ENCODE measurements around the gene GYPC.

Gene GYPC

GRCh38 chr2:126717928-126718327, 62.0 kb downstream of the GYPC start:
- no peak overlapping the region for H3K4me3 ChIP-seq (ENCODE audit: low read length)
- no peaks in the 10 kb centered on the region for H3K9me3 ChIP-seq (ENCODE audit: insufficient read depth, low read length)
- no peak overlapping the region for H3K9ac ChIP-seq (ENCODE audit: low read length)
- H3K27me3 ChIP-seq (ENCODE audit: low read depth, low read length): no peaks in the 10 kb centered on the region
- H3K27ac ChIP-seq (ENCODE audit: low read length): no peak overlapping the region
- no peak overlapping the region for H2AFZ ChIP-seq (ENCODE audit: low read depth, low read length)
- no peaks in the 10 kb centered on the region for H4K20me1 ChIP-seq (ENCODE audit: insufficient read depth, low read length)
- H3K4me2 ChIP-seq (ENCODE audit: low read length): no peak overlapping the region
- no peaks in the 10 kb centered on the region for H3K4me1 ChIP-seq (ENCODE audit: low read length)
- no peaks in the 10 kb centered on the region for H3K36me3 ChIP-seq (replicated peaks; ENCODE audit: low read depth, low read length)
- TF ChIP-seq, protein P1, sequence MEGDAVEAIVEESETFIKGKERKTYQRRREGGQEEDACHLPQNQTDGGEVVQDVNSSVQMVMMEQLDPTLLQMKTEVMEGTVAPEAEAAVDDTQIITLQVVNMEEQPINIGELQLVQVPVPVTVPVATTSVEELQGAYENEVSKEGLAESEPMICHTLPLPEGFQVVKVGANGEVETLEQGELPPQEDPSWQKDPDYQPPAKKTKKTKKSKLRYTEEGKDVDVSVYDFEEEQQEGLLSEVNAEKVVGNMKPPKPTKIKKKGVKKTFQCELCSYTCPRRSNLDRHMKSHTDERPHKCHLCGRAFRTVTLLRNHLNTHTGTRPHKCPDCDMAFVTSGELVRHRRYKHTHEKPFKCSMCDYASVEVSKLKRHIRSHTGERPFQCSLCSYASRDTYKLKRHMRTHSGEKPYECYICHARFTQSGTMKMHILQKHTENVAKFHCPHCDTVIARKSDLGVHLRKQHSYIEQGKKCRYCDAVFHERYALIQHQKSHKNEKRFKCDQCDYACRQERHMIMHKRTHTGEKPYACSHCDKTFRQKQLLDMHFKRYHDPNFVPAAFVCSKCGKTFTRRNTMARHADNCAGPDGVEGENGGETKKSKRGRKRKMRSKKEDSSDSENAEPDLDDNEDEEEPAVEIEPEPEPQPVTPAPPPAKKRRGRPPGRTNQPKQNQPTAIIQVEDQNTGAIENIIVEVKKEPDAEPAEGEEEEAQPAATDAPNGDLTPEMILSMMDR (IDR thresholded peaks at IDR 0.05; ENCODE audit: low read depth, low read length): no peak
- no peak for TF ChIP-seq EZH2phosphoT487 (IDR thresholded peaks at IDR 0.05; ENCODE audit: low read depth)
- no peaks in the 10 kb centered on the region for H3K79me2 ChIP-seq (ENCODE audit: low read length)

GRCh38 chr2:126719191-126719832, 63.4 kb downstream of the GYPC start:
- H4K20me1 ChIP-seq (ENCODE audit: insufficient read depth, low read length): no peaks in the 10 kb centered on the region
- no peak overlapping the region for H3K4me3 ChIP-seq (ENCODE audit: low read length)
- H3K27ac ChIP-seq (ENCODE audit: low read length): no peak overlapping the region
- H3K4me1 ChIP-seq (ENCODE audit: low read length): no peaks in the 10 kb centered on the region
- TF ChIP-seq, protein P1 (IDR thresholded peaks at IDR 0.05; ENCODE audit: low read depth, low read length): no peak
- TF ChIP-seq EZH2phosphoT487 (IDR thresholded peaks at IDR 0.05; ENCODE audit: low read depth): no peak
- no peaks in the 10 kb centered on the region for H3K79me2 ChIP-seq (ENCODE audit: low read length)
- no peak overlapping the region for H2AFZ ChIP-seq (ENCODE audit: low read depth, low read length)
- H3K36me3 ChIP-seq (replicated peaks; ENCODE audit: low read depth, low read length): no peaks in the 10 kb centered on the region
- H3K9me3 ChIP-seq (ENCODE audit: insufficient read depth, low read length): no peaks in the 10 kb centered on the region
- no peaks in the 10 kb centered on the region for H3K27me3 ChIP-seq (ENCODE audit: low read depth, low read length)
- no peak overlapping the region for H3K9ac ChIP-seq (ENCODE audit: low read length)
- no peak overlapping the region for H3K4me2 ChIP-seq (ENCODE audit: low read length)

DNA sequence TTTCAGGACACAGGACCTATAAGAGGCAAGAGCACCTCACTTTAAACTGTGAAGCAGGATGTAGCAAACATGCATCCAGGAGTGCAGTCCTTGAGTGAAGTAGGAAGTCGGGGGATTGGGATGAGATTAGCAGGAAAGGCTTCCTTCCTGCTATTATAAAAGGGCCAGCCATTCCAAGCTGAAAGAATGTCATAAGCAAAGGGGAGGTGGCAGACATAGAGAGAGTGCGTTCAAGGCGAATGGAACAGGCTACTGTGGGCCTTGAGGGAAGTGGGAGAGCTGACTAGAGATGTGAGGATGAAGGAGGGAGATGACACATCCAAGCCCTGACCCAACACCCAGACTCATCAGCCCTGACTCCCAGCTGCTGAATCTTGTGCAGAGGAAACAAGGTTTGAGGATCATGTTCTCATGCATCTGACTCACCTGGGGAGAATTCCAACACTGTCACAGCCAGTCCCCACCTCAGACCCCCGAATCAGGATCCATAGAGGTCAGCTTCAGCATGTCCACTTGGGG, 63.9 kb downstream of the GYPC start:
- Histone ChIP-seq H2AFZ (ENCODE audit: low read depth, low read length) (no peak overlapping the region), H3K27ac (ENCODE audit: low read length) (no peak overlapping the region), H3K9ac (ENCODE audit: low read length) (no peak overlapping the region), H3K4me3 (ENCODE audit: low read length) (no peak overlapping the region), H3K79me2 (ENCODE audit: low read length) (no peaks in the 10 kb centered on the region), H3K9me3 (ENCODE audit: insufficient read depth, low read length) (0 out of 2 replicates have a peak, but pooled peaks cover 2% of the 10 kb centered on the region), H3K36me3 (replicated peaks; ENCODE audit: low read depth, low read length) (no peaks in the 10 kb centered on the region), H4K20me1 (ENCODE audit: insufficient read depth, low read length) (no peaks in the 10 kb centered on the region), H3K4me2 (ENCODE audit: low read length) (no peak overlapping the region), H3K27me3 (ENCODE audit: low read depth, low read length) (no peaks in the 10 kb centered on the region), H3K4me1 (ENCODE audit: low read length) (no peaks in the 10 kb centered on the region)
- TF ChIP-seq, protein P1 (IDR thresholded peaks at IDR 0.05; ENCODE audit: low read depth, low read length): no peak
- TF ChIP-seq EZH2phosphoT487 (IDR thresholded peaks at IDR 0.05; ENCODE audit: low read depth): no peak

GRCh38 chr2:126720638-126721037, 64.7 kb downstream of the GYPC start:
- Histone ChIP-seq H3K4me2 (ENCODE audit: low read length) (no peak overlapping the region), H3K36me3 (replicated peaks; ENCODE audit: low read depth, low read length) (peaks cover 4% of the 10 kb centered on the region), H3K79me2 (ENCODE audit: low read length) (no peaks in the 10 kb centered on the region), H3K9ac (ENCODE audit: low read length) (no peak overlapping the region), H3K4me1 (ENCODE audit: low read length) (no peaks in the 10 kb centered on the region), H3K27ac (ENCODE audit: low read length) (no peak overlapping the region), H2AFZ (ENCODE audit: low read depth, low read length) (no peak overlapping the region), H3K4me3 (ENCODE audit: low read length) (no peak overlapping the region), H3K27me3 (ENCODE audit: low read depth, low read length) (no peaks in the 10 kb centered on the region), H4K20me1 (ENCODE audit: insufficient read depth, low read length) (no peaks in the 10 kb centered on the region), H3K9me3 (ENCODE audit: insufficient read depth, low read length) (peaks cover 9% of the 10 kb centered on the region; the same call in 1 of the 2 replicates)
- TF ChIP-seq EZH2phosphoT487 (IDR thresholded peaks at IDR 0.05; ENCODE audit: low read depth): no peak
- TF ChIP-seq, protein P1 (IDR thresholded peaks at IDR 0.05; ENCODE audit: low read depth, low read length): no peak
